ENCODE data around the gene C1QC. TPM values are rescaled to one million over a fixed set of nuclear protein-coding genes. Genes with fewer than 3 reads are reported as not detected.

C1QC gene
- total RNA-seq (2014; rRNA removed; shearing (Covaris generic); ENCODE audit: low replicate concordance) = not detected in 2 replicates

DNA sequence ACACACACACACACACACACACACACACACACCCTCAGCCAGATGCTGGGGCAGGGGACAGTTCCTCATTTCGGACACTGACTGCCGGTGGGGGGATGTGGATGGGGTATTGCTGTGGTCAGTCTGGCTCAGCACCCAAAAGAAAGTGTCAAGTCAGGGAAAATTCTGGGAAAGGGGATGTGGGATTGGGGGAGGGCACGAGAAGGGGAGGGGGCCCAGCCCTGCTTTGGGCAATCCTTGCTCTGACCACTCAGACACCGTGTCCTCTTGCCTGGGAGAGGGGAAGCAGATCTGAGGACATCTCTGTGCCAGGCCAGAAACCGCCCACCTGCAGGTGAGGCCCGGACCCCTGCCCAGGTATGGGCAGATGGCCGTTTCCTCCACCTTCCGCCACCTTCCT, at the start of gene C1QC:
Gene C1QC (plus strand): TSS at position 253 of the 400 bp plus-strand sequence. CDS start 391 bp downstream, outside the sequence.
- no peaks in the 10 kb centered on the region for H3K4me1 ChIP-seq (ENCODE audit: low read length)
- no peak within 1 kb of the TSS for H3K9ac ChIP-seq (ENCODE audit: low read length)
- no peaks in the 10 kb centered on the region for H3K36me3 ChIP-seq (ENCODE audit: insufficient read depth, low read length)
- no peak within 1 kb of the TSS for H3K4me2 ChIP-seq (ENCODE audit: low read depth, low read length, poor library complexity, severe bottlenecking)
- H3K9me3 ChIP-seq (ENCODE audit: low read length) = no peaks in the 10 kb centered on the region
- H4K20me1 ChIP-seq (ENCODE audit: insufficient read depth, low read depth, low read length) = peaks cover 6% of the 10 kb centered on the region; the same call in 1 of the 2 replicates
- H3K27me3 ChIP-seq (ENCODE audit: low read length) = no peaks in the 10 kb centered on the region
- H3K27ac ChIP-seq (ENCODE audit: low read length) = no peak within 1 kb of the TSS
- no peaks in the 10 kb centered on the region for H3K9me2 ChIP-seq (replicated peaks; ENCODE audit: insufficient read depth, low read length)
- no peak within 1 kb of the TSS for H3K4me3 ChIP-seq (ENCODE audit: low read length)
- H3K79me2 ChIP-seq (ENCODE audit: low read length) = no peaks in the 10 kb centered on the region
- no peak for DNase-seq
- no peak within 1 kb of the TSS for H2AFZ ChIP-seq (ENCODE audit: low read length)

DNA sequence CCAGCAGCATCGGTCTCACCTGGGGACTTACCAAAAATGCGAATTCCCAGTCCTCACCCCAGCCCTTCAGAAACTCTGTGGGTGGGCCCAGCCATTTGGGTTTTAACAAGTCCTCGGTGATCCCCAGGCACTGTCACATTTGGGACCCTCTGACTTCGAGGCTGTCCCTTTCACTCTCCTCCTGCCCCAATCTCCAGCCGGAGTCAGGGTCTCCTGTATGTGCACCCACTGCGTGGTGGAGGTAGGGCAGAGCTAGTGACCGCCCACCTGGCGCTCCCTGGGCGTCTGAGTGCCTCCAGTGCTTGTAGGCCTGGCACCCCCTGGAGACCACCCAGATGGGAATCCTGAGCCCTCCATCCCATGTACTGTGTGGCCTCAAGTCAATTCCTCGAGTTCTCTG, 49.0 kb upstream of the C1QC start:
- H3K9ac ChIP-seq (ENCODE audit: low read length) = no peak overlapping the region
- no peak overlapping the region for H3K4me2 ChIP-seq (ENCODE audit: low read depth, low read length, poor library complexity, severe bottlenecking)
- no peak overlapping the region for H3K27ac ChIP-seq (ENCODE audit: low read length)
- H3K27me3 ChIP-seq (ENCODE audit: low read length) = no peaks in the 10 kb centered on the region
- no peak for DNase-seq
- no peaks in the 10 kb centered on the region for H3K79me2 ChIP-seq (ENCODE audit: low read length)
- no peak overlapping the region for H3K4me3 ChIP-seq (ENCODE audit: low read length)
- H4K20me1 ChIP-seq (ENCODE audit: insufficient read depth, low read depth, low read length) = no peaks in the 10 kb centered on the region
- H3K9me2 ChIP-seq (replicated peaks; ENCODE audit: insufficient read depth, low read length) = no peaks in the 10 kb centered on the region
- H3K9me3 ChIP-seq (ENCODE audit: low read length) = no peaks in the 10 kb centered on the region
- no peaks in the 10 kb centered on the region for H3K36me3 ChIP-seq (ENCODE audit: insufficient read depth, low read length)
- no peak overlapping the region for H2AFZ ChIP-seq (ENCODE audit: low read length)
- H3K4me1 ChIP-seq (ENCODE audit: low read length) = no peaks in the 10 kb centered on the region

DNA sequence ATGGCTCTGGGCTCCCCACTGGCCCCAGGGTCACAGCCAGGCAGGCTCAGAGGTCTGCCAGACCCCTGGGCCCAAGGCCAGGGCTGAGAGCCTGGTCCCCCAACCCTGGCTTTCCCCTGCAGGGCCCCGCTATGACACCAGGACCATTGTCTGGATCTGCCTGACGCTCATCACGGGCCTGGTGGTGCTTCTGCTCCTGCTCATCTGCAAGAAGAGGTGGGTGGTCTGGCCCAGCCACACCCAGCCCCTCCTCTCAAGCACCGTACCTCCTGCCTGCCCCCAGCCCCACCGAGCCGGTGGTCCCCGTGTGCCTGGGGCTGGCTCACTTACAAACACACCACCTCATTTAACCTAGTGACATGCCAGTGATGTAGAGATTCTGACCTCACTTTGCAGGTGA, 48.3 kb upstream of the C1QC start:
- H2AFZ ChIP-seq (ENCODE audit: low read length) = no peak overlapping the region
- H3K9me2 ChIP-seq (replicated peaks; ENCODE audit: insufficient read depth, low read length) = no peaks in the 10 kb centered on the region
- no peak overlapping the region for H3K4me3 ChIP-seq (ENCODE audit: low read length)
- H3K36me3 ChIP-seq (ENCODE audit: insufficient read depth, low read length) = no peaks in the 10 kb centered on the region
- H3K79me2 ChIP-seq (ENCODE audit: low read length) = no peaks in the 10 kb centered on the region
- H3K4me2 ChIP-seq (ENCODE audit: low read depth, low read length, poor library complexity, severe bottlenecking) = no peak overlapping the region
- no peak overlapping the region for H3K27ac ChIP-seq (ENCODE audit: low read length)
- no peaks in the 10 kb centered on the region for H3K27me3 ChIP-seq (ENCODE audit: low read length)
- H3K9ac ChIP-seq (ENCODE audit: low read length) = no peak overlapping the region
- H4K20me1 ChIP-seq (ENCODE audit: insufficient read depth, low read depth, low read length) = no peaks in the 10 kb centered on the region
- H3K9me3 ChIP-seq (ENCODE audit: low read length) = no peaks in the 10 kb centered on the region
- no peaks in the 10 kb centered on the region for H3K4me1 ChIP-seq (ENCODE audit: low read length)
- no peak for DNase-seq

DNA sequence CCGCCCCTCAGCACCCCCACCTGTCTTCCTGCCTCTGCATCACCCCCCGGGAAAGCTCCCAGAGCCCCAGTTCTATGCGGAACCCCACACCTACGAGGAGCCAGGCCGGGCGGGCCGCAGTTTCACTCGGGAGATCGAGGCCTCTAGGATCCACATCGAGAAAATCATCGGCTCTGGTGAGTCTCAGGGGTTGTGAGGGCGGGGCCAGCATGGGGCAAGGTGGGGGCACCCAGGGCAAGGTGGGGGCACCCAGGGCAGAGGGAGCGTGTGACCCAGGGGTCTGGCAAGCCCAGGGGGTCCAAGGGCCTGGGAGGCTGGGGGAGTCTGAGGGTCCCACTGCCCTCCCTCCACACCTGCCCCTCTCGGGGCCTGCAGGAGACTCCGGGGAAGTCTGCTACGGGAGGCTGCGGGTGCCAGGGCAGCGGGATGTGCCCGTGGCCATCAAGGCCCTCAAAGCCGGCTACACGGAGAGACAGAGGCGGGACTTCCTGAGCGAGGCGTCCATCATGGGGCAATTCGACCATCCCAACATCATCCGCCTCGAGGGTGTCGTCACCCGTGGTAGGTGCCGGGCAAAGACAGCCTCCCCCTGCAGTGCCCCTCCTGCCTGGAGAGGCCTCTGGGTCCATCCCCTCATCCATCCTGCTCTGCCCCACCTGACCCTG, 46.0 kb upstream of the C1QC start:
- Histone ChIP-seq H3K9ac (ENCODE audit: low read length) (no peak overlapping the region), H3K4me1 (ENCODE audit: low read length) (no peaks in the 10 kb centered on the region), H3K27ac (ENCODE audit: low read length) (no peak overlapping the region), H3K36me3 (ENCODE audit: insufficient read depth, low read length) (no peaks in the 10 kb centered on the region), H3K4me2 (ENCODE audit: low read depth, low read length, poor library complexity, severe bottlenecking) (no peak overlapping the region), H4K20me1 (ENCODE audit: insufficient read depth, low read depth, low read length) (no peaks in the 10 kb centered on the region), H3K9me2 (replicated peaks; ENCODE audit: insufficient read depth, low read length) (no peaks in the 10 kb centered on the region), H3K9me3 (ENCODE audit: low read length) (no peaks in the 10 kb centered on the region), H3K4me3 (ENCODE audit: low read length) (no peak overlapping the region), H3K79me2 (ENCODE audit: low read length) (no peaks in the 10 kb centered on the region), H3K27me3 (ENCODE audit: low read length) (no peaks in the 10 kb centered on the region), H2AFZ (ENCODE audit: low read length) (no peak overlapping the region)
- no peak for DNase-seq

DNA sequence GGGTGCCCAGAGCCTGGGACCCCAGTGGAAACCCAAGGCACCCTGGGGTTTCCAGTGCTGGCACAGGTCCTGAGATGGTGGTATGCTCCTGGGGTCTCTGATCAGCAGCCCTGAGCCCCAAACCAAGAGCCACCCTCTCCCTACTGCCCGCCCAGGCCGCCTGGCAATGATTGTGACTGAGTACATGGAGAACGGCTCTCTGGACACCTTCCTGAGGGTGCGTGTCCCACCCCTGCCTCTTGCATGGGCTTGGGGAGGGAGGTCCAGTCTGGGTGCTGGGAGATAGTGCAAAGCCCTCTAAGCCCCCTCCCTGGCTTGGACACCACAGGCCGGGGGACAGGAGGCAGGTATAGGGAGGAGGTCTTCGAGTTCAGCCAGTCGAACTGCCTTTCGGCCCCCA, 45.4 kb upstream of the C1QC start:
- Histone ChIP-seq H3K79me2 (ENCODE audit: low read length) (no peaks in the 10 kb centered on the region), H3K27me3 (ENCODE audit: low read length) (no peaks in the 10 kb centered on the region), H3K36me3 (ENCODE audit: insufficient read depth, low read length) (no peaks in the 10 kb centered on the region), H2AFZ (ENCODE audit: low read length) (no peak overlapping the region), H3K9me3 (ENCODE audit: low read length) (no peaks in the 10 kb centered on the region), H3K4me2 (ENCODE audit: low read depth, low read length, poor library complexity, severe bottlenecking) (no peak overlapping the region), H3K9me2 (replicated peaks; ENCODE audit: insufficient read depth, low read length) (no peaks in the 10 kb centered on the region), H3K4me3 (ENCODE audit: low read length) (no peak overlapping the region), H3K9ac (ENCODE audit: low read length) (no peak overlapping the region), H3K4me1 (ENCODE audit: low read length) (no peaks in the 10 kb centered on the region), H3K27ac (ENCODE audit: low read length) (no peak overlapping the region), H4K20me1 (ENCODE audit: insufficient read depth, low read depth, low read length) (no peaks in the 10 kb centered on the region)
- DNase-seq = no peak

DNA sequence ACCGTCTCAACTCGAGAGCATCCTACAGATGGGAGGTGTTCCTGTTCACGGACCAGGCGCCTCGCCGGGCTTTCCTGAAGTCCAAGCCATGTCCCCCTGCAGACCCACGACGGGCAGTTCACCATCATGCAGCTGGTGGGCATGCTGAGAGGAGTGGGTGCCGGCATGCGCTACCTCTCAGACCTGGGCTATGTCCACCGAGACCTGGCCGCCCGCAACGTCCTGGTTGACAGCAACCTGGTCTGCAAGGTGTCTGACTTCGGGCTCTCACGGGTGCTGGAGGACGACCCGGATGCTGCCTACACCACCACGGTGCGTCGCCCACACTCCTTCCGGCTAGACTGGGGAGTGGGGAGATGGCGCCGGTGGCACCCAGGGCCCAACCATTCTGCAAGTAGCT, 44.7 kb upstream of the C1QC start:
- Histone ChIP-seq H3K9me3 (ENCODE audit: low read length) (no peaks in the 10 kb centered on the region), H3K4me2 (ENCODE audit: low read depth, low read length, poor library complexity, severe bottlenecking) (no peak overlapping the region), H3K27me3 (ENCODE audit: low read length) (no peaks in the 10 kb centered on the region), H4K20me1 (ENCODE audit: insufficient read depth, low read depth, low read length) (no peaks in the 10 kb centered on the region), H3K4me3 (ENCODE audit: low read length) (no peak overlapping the region), H3K9me2 (replicated peaks; ENCODE audit: insufficient read depth, low read length) (no peaks in the 10 kb centered on the region), H3K79me2 (ENCODE audit: low read length) (no peaks in the 10 kb centered on the region), H3K9ac (ENCODE audit: low read length) (no peak overlapping the region), H3K4me1 (ENCODE audit: low read length) (no peaks in the 10 kb centered on the region), H3K27ac (ENCODE audit: low read length) (no peak overlapping the region), H2AFZ (ENCODE audit: low read length) (no peak overlapping the region), H3K36me3 (ENCODE audit: insufficient read depth, low read length) (no peaks in the 10 kb centered on the region)
- no peak for DNase-seq

DNA sequence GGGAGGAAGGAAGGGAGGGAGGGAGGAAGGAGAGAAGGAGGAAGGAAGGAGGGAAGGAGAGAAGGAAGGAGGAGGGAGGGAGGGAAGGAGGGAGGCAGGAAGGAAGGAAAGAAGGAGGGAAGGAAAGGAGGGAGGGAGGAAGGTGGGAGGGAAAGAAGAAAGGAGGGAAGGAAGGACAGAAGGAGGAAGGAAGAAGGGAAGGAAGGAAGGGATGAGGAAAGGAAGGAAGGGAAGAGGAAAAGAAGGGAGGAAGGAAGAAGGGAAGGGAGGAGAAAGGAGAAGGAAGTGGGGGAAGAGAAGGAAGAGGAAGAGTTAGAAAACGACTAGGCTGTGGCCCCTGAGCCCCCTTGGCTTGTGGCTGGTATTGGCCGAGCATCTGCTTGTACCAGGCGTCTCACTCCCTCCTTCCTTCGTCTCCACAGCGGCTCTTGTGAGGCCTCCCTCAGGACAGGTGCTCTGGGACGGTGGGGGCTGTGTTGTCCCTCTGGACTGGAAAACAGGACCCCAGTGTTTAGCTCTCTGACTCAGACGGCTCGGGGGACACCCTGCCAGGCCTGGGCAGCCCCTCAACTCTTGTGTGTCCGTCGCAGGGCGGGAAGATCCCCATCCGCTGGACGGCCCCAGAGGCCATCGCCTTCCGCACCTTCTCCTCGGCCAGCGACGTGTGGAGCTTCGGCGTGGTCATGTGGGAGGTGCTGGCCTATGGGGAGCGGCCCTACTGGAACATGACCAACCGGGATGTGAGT, 43.2 kb upstream of the C1QC start:
- Histone ChIP-seq H3K27ac (ENCODE audit: low read length) (no peak overlapping the region), H3K36me3 (ENCODE audit: insufficient read depth, low read length) (no peaks in the 10 kb centered on the region), H3K4me2 (ENCODE audit: low read depth, low read length, poor library complexity, severe bottlenecking) (no peak overlapping the region), H3K9me2 (replicated peaks; ENCODE audit: insufficient read depth, low read length) (no peaks in the 10 kb centered on the region), H3K4me3 (ENCODE audit: low read length) (no peak overlapping the region), H3K27me3 (ENCODE audit: low read length) (no peaks in the 10 kb centered on the region), H3K9ac (ENCODE audit: low read length) (no peak overlapping the region), H3K9me3 (ENCODE audit: low read length) (no peaks in the 10 kb centered on the region), H3K4me1 (ENCODE audit: low read length) (no peaks in the 10 kb centered on the region), H4K20me1 (ENCODE audit: insufficient read depth, low read depth, low read length) (no peaks in the 10 kb centered on the region), H2AFZ (ENCODE audit: low read length) (no peak overlapping the region), H3K79me2 (ENCODE audit: low read length) (no peaks in the 10 kb centered on the region)
- DNase-seq = no peak

DNA sequence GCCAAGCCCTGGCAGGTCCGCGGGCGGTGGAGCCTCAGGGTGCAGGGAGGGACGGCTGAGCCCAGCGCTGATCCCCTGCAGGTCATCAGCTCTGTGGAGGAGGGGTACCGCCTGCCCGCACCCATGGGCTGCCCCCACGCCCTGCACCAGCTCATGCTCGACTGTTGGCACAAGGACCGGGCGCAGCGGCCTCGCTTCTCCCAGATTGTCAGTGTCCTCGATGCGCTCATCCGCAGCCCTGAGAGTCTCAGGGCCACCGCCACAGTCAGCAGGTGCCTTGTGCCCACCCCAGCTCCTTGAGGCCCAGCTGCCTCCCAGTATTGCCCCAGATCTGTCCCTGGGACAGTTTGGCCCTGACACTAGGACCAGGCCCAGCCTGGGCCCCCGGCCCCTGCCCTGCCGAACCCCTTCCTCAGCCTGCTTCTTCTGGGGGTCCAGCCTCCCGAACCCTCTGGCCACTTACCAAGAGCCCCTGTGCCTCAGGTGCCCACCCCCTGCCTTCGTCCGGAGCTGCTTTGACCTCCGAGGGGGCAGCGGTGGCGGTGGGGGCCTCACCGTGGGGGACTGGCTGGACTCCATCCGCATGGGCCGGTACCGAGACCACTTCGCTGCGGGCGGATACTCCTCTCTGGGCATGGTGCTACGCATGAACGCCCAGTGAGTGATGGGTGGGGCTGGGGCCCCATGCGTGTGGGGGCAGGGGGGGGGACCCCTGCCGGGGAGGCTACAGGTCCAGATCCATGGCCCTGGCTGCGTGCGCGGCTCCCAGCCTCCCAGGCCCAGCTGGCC, 42.4 kb upstream of the C1QC start:
- Histone ChIP-seq H3K79me2 (ENCODE audit: low read length) (no peaks in the 10 kb centered on the region), H3K4me2 (ENCODE audit: low read depth, low read length, poor library complexity, severe bottlenecking) (no peak overlapping the region), H3K9me2 (replicated peaks; ENCODE audit: insufficient read depth, low read length) (no peaks in the 10 kb centered on the region), H3K9ac (ENCODE audit: low read length) (no peak overlapping the region), H2AFZ (ENCODE audit: low read length) (no peak overlapping the region), H3K27ac (ENCODE audit: low read length) (no peak overlapping the region), H3K36me3 (ENCODE audit: insufficient read depth, low read length) (no peaks in the 10 kb centered on the region), H4K20me1 (ENCODE audit: insufficient read depth, low read depth, low read length) (no peaks in the 10 kb centered on the region), H3K27me3 (ENCODE audit: low read length) (no peaks in the 10 kb centered on the region), H3K4me3 (ENCODE audit: low read length) (no peak overlapping the region), H3K9me3 (ENCODE audit: low read length) (no peaks in the 10 kb centered on the region), H3K4me1 (ENCODE audit: low read length) (no peaks in the 10 kb centered on the region)
- DNase-seq = no peak
